ENCODE measurements around the gene HSPB3.
"Not testable (repeated sequence)": the region's sequence is repeated elsewhere in the genome, so short reads cannot be mapped to it uniquely, and the experiment has no call there.

HSPB3 gene

DNA sequence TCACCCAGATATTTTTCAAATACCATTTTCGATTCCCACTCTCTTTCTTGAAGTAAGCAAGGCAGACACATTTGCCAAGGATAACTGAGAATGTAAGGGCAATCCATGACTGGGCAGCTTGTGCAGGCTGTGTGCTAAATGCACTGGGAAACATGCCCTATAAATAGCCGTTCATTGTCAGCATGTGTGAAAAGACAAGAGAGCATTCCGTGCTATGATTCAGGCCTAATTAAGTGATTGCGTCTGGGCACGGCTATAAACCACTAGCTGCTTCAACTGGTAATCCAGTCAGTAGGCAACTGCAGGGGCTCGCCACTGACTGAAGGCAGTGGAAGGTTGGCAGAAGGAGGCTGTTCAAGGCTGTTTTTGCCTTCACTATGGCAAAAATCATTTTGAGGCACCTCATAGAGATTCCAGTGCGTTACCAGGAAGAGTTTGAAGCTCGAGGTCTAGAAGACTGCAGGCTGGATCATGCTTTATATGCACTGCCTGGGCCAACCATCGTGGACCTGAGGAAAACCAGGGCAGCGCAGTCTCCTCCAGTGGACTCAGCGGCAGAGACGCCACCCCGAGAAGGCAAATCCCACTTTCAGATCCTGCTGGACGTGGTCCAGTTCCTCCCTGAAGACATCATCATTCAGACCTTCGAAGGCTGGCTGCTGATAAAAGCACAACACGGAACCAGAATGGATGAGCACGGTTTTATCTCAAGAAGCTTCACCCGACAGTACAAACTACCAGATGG, at the start of gene HSPB3:
Gene HSPB3, plus strand, starts transcription at position 287 of the 745 bp plus-strand sequence. Its CDS starts 91 bp downstream, at position 378.
- no peak for DNase-seq

- no peak for DNase-seq
Measured at GRCh38 chr5:54411176-54411575, 44.3 kb upstream of the HSPB3 start.

DNA sequence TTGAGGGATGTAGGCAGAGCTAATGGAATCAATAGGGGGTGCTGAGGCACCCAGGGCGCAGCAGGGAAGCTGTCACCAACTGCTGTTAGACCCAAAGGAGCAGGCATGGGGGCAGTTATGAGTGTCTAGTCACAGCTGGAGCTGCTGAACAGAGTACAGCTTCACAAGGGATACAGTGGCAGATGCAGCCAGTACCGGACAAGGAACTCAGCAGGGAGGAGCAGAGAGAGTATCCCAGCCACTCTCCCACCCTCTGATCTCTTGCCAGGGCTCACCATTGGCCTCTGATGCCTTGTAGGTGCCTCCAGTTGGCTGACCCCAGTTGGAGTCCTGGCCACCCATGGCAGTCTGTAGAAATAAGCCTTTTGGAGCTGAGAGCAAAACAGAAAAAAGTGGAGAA, 42.6 kb upstream of the HSPB3 start:
- DNase-seq, result no peak

- no peak for DNase-seq
Measured at GRCh38 chr5:54415147-54415546, 40.4 kb upstream of the HSPB3 start.

- DNase-seq, result no peak
Measured at GRCh38 chr5:54415896-54416601, 39.5 kb upstream of the HSPB3 start.

GRCh38 chr5:54419573-54420423, 35.7 kb upstream of the HSPB3 start:
- DNase-seq, result peak; percentile 56

GRCh38 chr5:54420511-54420910, 35.0 kb upstream of the HSPB3 start:
- not testable (repeated sequence) for DNase-seq

DNA sequence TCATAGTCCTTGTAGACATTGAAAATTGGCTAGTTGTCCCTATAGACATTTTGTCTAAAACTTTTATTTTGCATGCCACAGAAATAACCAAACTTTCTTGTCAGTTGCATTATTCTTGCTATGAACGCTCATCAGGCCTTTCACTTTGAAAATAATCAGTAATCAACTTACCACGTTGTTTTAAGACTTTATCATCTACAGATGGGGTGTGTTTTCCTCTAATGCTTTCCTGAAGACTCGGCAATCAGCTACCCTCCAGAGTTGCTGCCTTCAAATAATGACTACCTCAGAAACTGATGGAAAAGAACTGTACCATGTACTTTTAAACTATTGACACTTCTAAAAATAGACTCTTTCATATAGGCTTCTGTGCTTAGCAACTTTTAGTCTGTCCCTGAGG, 33.5 kb upstream of the HSPB3 start:
- DNase-seq, result no peak

GRCh38 chr5:54425258-54425657, 30.2 kb upstream of the HSPB3 start:
- no peak for DNase-seq

- DNase-seq, result no peak
Measured at GRCh38 chr5:54426209-54426608, 29.3 kb upstream of the HSPB3 start.

- not testable (repeated sequence) for DNase-seq
Measured at GRCh38 chr5:54434650-54435049, 20.8 kb upstream of the HSPB3 start.

GRCh38 chr5:54438620-54439389, 16.7 kb upstream of the HSPB3 start:
- DNase-seq, result no peak

DNA sequence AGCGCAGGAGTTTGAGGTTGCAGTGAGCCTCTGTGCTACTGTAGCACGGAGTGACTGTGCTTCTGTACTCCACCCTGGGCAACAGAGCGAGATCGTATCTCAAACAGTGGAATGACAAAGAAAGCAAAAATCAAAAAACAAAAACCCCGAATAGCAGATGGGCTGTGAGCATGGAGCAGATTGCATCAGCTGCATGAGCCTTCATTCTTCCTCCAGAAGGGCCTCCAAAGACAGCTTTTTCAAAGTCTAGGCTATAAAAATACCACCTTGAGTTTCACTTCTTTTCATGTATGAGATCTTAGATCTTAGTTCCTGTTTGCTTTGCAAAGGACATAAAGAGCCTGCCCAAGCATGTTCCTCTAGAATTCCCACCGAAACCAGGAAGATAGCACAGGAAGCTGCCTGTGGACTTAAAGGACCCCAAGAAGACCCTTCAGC, 15.0 kb upstream of the HSPB3 start:
- DNase-seq, result no peak

DNA sequence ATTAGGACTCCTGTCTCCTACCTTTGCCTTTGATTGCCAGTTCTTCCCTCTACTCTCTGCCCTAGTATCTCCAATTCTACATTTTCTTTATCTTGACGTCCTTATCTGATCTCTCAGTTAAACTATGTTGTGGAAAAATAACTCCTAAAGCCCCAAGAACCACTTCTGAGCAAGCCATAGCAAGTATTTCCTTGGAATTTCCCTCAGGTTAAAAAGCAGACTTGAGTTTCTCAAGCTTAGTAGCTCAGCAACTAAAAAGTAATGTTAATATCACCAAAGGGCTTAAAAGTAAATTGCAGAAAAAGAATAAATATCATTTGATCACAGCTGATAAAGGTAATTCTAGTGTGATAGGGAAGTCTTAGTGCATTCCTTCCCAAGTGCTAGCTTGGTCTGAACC, 13.2 kb upstream of the HSPB3 start:
- DNase-seq, result no peak

- peak; percentile 8 for DNase-seq
Measured at GRCh38 chr5:54443270-54443669, 12.2 kb upstream of the HSPB3 start.

DNA sequence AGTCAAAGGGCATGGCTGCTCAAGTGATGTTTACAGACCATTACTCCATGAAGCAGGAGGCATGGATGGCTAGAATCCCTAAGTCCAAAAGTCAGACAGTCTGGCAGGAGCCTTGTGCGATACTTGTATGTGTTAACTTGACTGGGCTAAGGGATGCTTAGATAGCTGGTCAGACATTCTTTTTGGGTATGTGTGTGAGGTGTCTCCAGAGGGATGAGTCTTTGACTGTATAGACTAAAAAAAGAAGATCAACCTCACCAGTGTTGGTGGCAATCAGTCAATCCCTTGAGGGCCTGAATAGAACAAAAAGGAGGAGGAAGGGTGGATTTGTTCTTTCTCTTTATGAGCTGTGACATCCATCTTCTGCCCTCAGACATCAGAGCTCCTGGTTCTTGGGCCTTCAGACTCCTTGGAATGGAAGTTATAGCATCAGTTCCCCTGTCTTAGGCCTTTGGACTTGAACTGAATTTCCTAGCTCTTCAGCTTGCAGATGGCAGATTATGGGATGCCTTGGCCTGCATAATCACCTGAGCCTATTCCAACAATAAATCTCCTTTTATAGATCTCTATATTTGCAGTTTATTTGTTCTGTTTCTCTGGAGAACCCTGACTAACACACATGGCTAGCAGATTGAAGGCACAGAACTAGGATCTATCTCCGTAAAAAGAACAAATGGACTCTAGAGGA, 9.7 kb upstream of the HSPB3 start:
- no peak for DNase-seq

GRCh38 chr5:54446379-54446732, 9.1 kb upstream of the HSPB3 start:
- no peak for DNase-seq

DNA sequence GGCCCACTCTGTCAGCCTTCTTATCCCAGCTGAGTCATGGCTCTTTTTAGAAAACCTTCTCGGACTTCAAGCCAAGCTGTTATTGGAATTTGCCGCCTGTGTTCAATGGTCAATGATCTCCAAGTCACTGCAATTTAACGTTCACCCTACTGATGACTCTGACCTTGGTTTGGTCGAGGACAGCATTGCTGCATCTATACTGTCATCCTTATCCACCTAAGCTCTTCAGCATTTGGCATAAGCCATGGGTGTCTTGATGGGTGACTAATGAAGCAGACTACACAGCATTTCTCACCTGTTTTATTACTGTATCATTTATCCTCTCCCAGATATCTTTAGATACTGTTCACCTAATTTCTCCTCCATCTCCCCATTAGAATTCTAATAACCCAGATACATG, 5.6 kb upstream of the HSPB3 start:
- no peak for DNase-seq

DNA sequence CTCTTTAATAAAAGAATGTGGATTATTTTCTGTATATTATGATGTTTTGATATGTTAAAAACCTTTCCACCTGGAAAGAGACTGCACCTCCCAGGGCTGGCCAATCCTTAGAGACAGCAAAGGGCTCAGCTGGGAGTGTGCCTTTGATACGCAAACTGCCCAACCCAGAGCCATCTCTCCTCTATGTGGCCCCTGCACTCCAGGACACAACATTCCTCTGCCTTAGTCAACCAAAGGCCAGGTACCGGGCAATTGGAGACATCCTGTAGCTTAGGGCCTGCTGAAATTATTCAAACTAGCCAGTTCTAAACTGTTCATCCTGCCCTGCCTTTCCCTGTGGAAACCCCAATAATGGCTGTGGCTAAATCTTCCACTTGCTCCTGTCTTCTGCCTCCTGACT, 5.0 kb upstream of the HSPB3 start:
- no peak for DNase-seq

- no peak for DNase-seq
Measured at GRCh38 chr5:54453046-54453445, 2.5 kb upstream of the HSPB3 start.

- no peak for DNase-seq
Measured at GRCh38 chr5:54454602-54455001, 897 bp upstream of the HSPB3 start.
